Panc1 (cell line): ENCODE measurements around the gene GLI3.

ENCODE experiments used
- TF ChIP-seq, protein P1 (sequence below): fragments of 450-650 bp; IDR thresholded peaks from 2 replicates; pipeline ENCODE4 v1.5.1; 2017; ENCODE audit warnings: mild to moderate bottlenecking
- TF ChIP-seq, protein P2 (sequence below), 2 experiments: IDR thresholded peaks; 2 replicates each; pipeline ENCODE4 v1.6.1; 2011 to 2012; ENCODE audit warnings: low read depth in 2 of 2, control low read depth in 1 of 2, low read length in 1 of 2, mild to moderate bottlenecking in 1 of 2, moderate library complexity in 1 of 2; ENCODE audit not compliant: insufficient read depth in 1 of 2

DNA sequence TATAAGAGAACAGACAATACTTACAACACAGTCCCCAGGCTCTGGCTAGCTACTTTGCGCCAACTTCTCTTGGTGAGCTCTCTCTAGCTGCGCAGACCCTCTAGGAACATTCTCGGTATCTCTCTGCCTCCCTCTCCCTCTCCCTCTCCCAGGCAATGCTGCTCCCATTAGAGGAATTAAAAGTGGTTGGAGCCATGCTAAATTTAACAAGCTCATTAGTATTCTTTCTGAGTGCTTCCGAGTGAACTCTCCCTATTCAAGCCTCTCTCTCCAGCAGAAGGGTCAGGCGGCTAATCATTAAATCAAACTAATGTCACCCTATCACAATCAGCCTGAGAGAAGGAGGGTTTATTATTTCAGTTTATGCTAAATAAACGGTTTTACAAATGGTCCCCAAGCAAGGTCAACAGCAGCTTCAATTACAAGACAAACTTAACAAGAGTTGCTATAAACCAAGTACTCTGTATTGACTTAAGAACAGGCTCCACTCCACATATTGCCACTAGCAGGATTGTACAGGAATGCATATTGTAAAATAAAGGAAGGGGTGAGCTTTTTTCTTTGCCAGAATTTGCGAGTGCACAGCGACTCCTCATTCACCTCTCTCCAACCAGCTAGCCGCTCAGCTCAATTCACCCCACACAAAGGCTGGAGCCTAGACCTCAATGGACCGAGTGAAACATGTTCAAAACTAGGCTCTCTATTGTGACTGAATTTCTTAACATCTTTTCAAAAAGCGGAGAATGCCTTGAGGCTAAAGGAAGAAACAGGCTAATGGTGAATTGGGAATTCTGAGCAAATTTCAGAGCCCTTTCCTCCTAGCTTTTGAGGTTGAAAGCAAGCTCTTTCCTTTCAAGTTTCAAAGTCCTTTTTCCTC is 84.4 kb downstream of the GLI3 start:
- TF ChIP-seq, protein P1, sequence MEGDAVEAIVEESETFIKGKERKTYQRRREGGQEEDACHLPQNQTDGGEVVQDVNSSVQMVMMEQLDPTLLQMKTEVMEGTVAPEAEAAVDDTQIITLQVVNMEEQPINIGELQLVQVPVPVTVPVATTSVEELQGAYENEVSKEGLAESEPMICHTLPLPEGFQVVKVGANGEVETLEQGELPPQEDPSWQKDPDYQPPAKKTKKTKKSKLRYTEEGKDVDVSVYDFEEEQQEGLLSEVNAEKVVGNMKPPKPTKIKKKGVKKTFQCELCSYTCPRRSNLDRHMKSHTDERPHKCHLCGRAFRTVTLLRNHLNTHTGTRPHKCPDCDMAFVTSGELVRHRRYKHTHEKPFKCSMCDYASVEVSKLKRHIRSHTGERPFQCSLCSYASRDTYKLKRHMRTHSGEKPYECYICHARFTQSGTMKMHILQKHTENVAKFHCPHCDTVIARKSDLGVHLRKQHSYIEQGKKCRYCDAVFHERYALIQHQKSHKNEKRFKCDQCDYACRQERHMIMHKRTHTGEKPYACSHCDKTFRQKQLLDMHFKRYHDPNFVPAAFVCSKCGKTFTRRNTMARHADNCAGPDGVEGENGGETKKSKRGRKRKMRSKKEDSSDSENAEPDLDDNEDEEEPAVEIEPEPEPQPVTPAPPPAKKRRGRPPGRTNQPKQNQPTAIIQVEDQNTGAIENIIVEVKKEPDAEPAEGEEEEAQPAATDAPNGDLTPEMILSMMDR, result no peak
- TF ChIP-seq, protein P2, sequence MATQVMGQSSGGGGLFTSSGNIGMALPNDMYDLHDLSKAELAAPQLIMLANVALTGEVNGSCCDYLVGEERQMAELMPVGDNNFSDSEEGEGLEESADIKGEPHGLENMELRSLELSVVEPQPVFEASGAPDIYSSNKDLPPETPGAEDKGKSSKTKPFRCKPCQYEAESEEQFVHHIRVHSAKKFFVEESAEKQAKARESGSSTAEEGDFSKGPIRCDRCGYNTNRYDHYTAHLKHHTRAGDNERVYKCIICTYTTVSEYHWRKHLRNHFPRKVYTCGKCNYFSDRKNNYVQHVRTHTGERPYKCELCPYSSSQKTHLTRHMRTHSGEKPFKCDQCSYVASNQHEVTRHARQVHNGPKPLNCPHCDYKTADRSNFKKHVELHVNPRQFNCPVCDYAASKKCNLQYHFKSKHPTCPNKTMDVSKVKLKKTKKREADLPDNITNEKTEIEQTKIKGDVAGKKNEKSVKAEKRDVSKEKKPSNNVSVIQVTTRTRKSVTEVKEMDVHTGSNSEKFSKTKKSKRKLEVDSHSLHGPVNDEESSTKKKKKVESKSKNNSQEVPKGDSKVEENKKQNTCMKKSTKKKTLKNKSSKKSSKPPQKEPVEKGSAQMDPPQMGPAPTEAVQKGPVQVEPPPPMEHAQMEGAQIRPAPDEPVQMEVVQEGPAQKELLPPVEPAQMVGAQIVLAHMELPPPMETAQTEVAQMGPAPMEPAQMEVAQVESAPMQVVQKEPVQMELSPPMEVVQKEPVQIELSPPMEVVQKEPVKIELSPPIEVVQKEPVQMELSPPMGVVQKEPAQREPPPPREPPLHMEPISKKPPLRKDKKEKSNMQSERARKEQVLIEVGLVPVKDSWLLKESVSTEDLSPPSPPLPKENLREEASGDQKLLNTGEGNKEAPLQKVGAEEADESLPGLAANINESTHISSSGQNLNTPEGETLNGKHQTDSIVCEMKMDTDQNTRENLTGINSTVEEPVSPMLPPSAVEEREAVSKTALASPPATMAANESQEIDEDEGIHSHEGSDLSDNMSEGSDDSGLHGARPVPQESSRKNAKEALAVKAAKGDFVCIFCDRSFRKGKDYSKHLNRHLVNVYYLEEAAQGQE (IDR thresholded peaks at IDR 0.05; ENCODE audit: insufficient read depth in 1 of 2, low read depth in 2 of 2, low read length in 1 of 2), result no peak
